Activated naive CD4-positive, alpha-beta T cell treated with anti-CD3 and anti-CD28 coated beads, Interleukin-2, amount 50 U/mL, for 24 hours (primary cell): ENCODE data around the gene NDUFB6.
"Not testable (repeated sequence)": the region's sequence is repeated elsewhere in the genome, so short reads cannot be mapped to it uniquely, and the experiment has no call there.

Experiments used
- H3K27ac Mint-ChIP-seq: one replicate; pipeline ENCODE4 v1.8.0; 2021; ENCODE audit warnings: mild to moderate bottlenecking, mixed read lengths
- H3K27me3 Mint-ChIP-seq: one replicate; pipeline ENCODE4 v1.8.0; 2021; ENCODE audit warnings: mixed read lengths
- H3K36me3 Mint-ChIP-seq: one replicate; pipeline ENCODE4 v1.8.0; 2021; ENCODE audit warnings: mixed read lengths
- H3K4me1 Mint-ChIP-seq: one replicate; pipeline ENCODE4 v1.8.0; 2021; ENCODE audit warnings: mixed read lengths
- H3K4me3 Mint-ChIP-seq: one replicate; pipeline ENCODE4 v1.8.0; 2021; ENCODE audit warnings: mild to moderate bottlenecking, mixed read lengths
- H3K9me3 Mint-ChIP-seq: one replicate; pipeline ENCODE4 v1.8.0; 2021; ENCODE audit warnings: mixed read lengths

NDUFB6 gene

GRCh38 chr9:32572900-32573523 is at the start of gene NDUFB6:
Gene NDUFB6 (minus strand): TSS chr9:32573159. CDS start chr9:32573060, 99 bp downstream.
- Mint-ChIP-seq H3K27ac (peak within 1 kb of the TSS; percentile 96), H3K36me3 (peaks cover 4% of the 10 kb centered on the region), H3K27me3 (no peaks in the 10 kb centered on the region), H3K9me3 (no peaks in the 10 kb centered on the region), H3K4me3 (peak within 1 kb of the TSS; percentile 100), H3K4me1 (peaks cover 36% of the 10 kb centered on the region)

GRCh38 chr9:32618261-32618660 is 45.3 kb upstream of the NDUFB6 start:
- no peak overlapping the region for H3K27ac Mint-ChIP-seq
- peaks cover 22% of the 10 kb centered on the region for H3K27me3 Mint-ChIP-seq
- no peaks in the 10 kb centered on the region for H3K4me1 Mint-ChIP-seq
- H3K4me3 Mint-ChIP-seq: no peak overlapping the region
- no peaks in the 10 kb centered on the region for H3K9me3 Mint-ChIP-seq
- H3K36me3 Mint-ChIP-seq: no peaks in the 10 kb centered on the region

DNA sequence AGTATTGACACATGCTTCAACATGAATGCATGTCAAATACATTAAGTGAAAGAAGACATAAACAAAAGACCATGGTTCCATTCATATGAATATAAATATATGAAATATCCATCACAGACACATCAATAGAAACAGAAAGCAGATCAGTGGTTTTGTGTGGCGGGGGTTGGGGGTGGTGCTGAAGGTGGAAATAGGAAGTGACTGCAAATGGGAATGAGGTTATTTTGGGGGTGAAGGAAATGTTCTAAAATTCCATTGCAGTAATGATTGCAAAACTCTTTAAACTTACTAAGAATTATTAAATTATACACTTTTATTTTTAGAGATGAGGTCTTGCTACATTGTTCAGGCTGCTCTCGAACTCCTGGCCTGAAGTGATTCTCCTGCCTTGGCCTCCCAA is 33.9 kb upstream of the NDUFB6 start:
- H3K27me3 Mint-ChIP-seq: peaks cover 5% of the 10 kb centered on the region
- H3K4me3 Mint-ChIP-seq: no peak overlapping the region
- H3K27ac Mint-ChIP-seq: no peak overlapping the region
- peaks cover 4% of the 10 kb centered on the region for H3K9me3 Mint-ChIP-seq
- H3K36me3 Mint-ChIP-seq: no peaks in the 10 kb centered on the region
- H3K4me1 Mint-ChIP-seq: no peaks in the 10 kb centered on the region

DNA sequence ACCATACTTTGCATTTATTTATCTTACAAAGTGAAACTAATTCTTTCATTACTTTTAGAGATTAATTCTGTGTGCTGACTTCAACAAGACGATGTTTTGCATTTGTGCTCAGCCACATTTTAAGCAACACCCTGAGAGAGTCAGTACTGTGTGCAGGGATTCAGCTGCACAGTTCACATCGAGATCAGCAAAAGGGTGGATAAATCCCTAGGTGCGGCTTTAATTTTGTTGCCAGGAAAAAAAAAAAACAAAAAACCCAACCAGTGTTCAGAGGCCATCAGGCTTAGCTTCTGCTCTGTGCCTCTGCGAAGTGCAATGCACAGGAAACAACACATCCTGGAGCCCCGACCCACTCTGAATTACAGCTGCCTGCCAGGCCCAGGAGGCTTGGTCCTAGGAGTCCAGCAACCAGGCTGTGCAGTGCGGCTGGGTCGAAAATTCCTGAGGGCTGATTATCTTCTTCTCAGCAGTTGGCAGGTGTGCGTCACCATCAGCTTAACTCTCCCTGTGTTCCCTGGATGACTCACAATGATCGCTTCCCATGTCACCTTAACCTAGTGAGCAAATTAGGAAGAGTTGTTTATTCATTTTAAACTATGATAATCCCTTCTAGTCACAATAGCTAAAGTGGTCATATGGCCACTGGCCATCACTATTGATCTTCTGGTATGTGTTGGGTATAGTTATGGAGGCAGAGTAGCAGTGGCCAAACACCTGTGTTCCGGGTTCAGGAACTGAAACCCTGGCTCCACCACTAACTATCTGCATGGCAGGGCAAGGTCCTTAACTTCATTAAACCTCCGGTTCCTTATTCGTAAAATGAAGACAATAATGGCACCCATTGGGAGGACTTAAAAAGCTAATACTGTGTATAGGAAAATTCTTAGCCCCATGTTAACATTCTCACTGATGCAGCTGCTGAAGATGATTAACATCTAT is 31.2 kb upstream of the NDUFB6 start:
- Mint-ChIP-seq H3K36me3 (no peaks in the 10 kb centered on the region), H3K27me3 (peaks cover 7% of the 10 kb centered on the region), H3K27ac (no peak overlapping the region), H3K4me3 (no peak overlapping the region), H3K9me3 (peaks cover 4% of the 10 kb centered on the region), H3K4me1 (no peaks in the 10 kb centered on the region)

DNA sequence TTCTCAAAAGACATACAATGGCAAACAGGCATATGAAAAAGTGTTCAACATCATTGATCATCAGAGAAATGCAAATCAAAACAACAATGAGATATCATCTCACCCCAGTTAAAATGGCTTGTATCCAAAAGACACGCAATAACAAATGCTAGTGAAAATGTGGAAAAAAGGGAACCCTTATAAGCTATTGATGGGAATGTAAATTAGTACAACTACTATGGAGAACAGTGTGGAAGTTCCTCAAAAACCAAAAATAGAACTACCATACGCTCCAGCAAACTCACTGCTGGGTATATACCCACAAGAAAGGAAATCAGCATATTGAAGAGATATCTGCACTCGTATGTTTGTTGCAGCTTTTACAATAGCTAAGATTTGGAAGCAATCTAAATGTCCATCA is 26.1 kb upstream of the NDUFB6 start:
- not testable (repeated sequence) for H3K27ac Mint-ChIP-seq, H3K4me3 Mint-ChIP-seq, H3K4me1 Mint-ChIP-seq, H3K9me3 Mint-ChIP-seq, H3K36me3 Mint-ChIP-seq
- H3K27me3 Mint-ChIP-seq: peaks cover 15% of the 10 kb centered on the region

GRCh38 chr9:32596936-32597335 is 24.0 kb upstream of the NDUFB6 start:
- Mint-ChIP-seq H3K4me3 (no peak overlapping the region), H3K27me3 (peaks cover 15% of the 10 kb centered on the region), H3K36me3 (no peaks in the 10 kb centered on the region), H3K4me1 (no peaks in the 10 kb centered on the region), H3K9me3 (no peaks in the 10 kb centered on the region), H3K27ac (no peak overlapping the region)

DNA sequence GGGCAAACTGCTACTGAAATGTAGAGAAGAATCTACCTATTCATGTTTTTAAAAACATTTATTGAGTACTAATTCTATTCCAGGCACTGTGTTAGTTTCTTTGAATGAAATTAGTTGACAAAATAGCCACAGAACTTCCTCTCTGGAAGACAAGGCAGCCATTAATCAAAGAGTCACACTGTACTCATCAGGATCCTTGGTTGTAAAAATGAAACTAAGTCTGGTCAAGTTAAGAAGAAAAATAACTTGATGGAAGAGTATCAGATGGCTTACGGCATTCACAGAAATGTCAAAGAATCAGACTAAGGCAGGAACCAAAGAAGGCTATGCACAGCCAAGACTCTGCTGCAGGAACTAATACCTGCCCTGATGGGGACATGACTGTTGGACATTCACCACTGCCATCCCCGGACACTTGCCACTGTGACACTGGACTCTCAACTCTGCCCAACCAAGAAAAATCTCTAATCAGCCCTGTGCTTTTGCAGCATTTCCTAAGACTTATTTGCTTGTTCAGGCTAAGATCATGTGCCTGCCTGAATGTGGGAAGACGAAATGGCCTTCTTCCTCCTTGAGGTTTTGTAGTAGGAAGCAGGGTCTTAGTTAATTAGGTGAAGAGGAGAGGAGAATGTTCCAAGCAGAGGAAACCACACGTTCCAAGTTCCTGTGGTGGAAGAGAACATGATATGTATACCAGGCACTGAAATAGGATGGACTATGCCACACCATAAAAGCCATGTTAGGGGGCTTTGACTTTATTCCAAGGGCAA is 23.3 kb upstream of the NDUFB6 start:
- Mint-ChIP-seq H3K4me1 (no peaks in the 10 kb centered on the region), H3K36me3 (no peaks in the 10 kb centered on the region), H3K27ac (no peak overlapping the region), H3K4me3 (no peak overlapping the region), H3K27me3 (peaks cover 15% of the 10 kb centered on the region), H3K9me3 (no peaks in the 10 kb centered on the region)

GRCh38 chr9:32590898-32591297 is 17.9 kb upstream of the NDUFB6 start:
- Mint-ChIP-seq H3K4me3 (no peak overlapping the region), H3K4me1 (no peaks in the 10 kb centered on the region), H3K27me3 (peaks cover 9% of the 10 kb centered on the region), H3K36me3 (peaks cover 2% of the 10 kb centered on the region), H3K27ac (no peak overlapping the region), H3K9me3 (no peaks in the 10 kb centered on the region)

DNA sequence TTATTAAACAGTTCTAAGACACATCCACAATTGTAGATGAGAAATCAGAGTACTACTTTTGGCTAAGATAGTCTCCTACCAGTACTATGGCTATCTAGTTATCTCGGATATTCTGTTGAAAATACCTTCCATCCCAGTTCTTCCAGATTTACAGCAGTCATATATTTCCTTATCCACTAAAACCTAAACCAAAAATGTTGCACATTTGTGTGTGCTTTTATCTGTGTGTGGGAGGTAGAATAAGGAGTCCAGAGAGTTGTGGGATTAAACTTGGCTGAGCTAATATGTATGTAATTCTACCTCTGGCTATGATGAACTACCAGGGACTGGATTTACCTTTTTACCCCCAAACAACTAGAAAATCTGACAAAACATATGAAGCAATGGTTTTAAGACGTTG is 17.5 kb upstream of the NDUFB6 start:
- H3K27me3 Mint-ChIP-seq: peaks cover 9% of the 10 kb centered on the region
- no peak overlapping the region for H3K4me3 Mint-ChIP-seq
- H3K36me3 Mint-ChIP-seq: peaks cover 2% of the 10 kb centered on the region
- H3K4me1 Mint-ChIP-seq: no peaks in the 10 kb centered on the region
- no peaks in the 10 kb centered on the region for H3K9me3 Mint-ChIP-seq
- no peak overlapping the region for H3K27ac Mint-ChIP-seq

- Mint-ChIP-seq H3K27ac (no peak overlapping the region), H3K4me3 (no peak overlapping the region), H3K9me3 (no peaks in the 10 kb centered on the region), H3K4me1 (no peaks in the 10 kb centered on the region), H3K36me3 (peaks cover 2% of the 10 kb centered on the region), H3K27me3 (peaks cover 10% of the 10 kb centered on the region)
Observed at GRCh38 chr9:32589083-32589723, 16.2 kb upstream of the NDUFB6 start.

DNA sequence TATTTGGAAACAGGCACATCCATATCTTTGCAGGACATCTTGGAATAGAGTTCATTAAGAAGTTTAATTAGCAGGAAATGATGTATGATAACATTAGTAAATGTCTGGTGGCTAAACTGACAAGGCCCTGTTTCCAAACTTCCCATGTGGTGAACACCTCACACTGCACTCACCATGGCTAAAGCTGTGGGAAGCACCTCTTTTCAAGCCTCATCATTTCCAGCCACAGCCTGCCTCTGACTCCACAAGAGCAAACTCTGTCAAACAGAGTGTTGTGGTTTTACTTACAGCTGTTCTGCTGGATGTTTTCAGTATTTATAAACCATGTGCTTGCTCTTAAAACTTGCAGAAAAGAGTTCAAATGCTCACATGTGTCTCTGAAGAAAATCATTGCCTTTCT is 14.9 kb upstream of the NDUFB6 start:
- Mint-ChIP-seq H3K27me3 (peaks cover 10% of the 10 kb centered on the region), H3K4me3 (no peak overlapping the region), H3K27ac (no peak overlapping the region), H3K36me3 (peaks cover 2% of the 10 kb centered on the region), H3K9me3 (no peaks in the 10 kb centered on the region), H3K4me1 (no peaks in the 10 kb centered on the region)

GRCh38 chr9:32584784-32585183 is 11.8 kb upstream of the NDUFB6 start:
- peaks cover 12% of the 10 kb centered on the region for H3K27me3 Mint-ChIP-seq
- H3K36me3 Mint-ChIP-seq: no peaks in the 10 kb centered on the region
- H3K9me3 Mint-ChIP-seq: no peaks in the 10 kb centered on the region
- no peak overlapping the region for H3K27ac Mint-ChIP-seq
- H3K4me1 Mint-ChIP-seq: no peaks in the 10 kb centered on the region
- no peak overlapping the region for H3K4me3 Mint-ChIP-seq

DNA sequence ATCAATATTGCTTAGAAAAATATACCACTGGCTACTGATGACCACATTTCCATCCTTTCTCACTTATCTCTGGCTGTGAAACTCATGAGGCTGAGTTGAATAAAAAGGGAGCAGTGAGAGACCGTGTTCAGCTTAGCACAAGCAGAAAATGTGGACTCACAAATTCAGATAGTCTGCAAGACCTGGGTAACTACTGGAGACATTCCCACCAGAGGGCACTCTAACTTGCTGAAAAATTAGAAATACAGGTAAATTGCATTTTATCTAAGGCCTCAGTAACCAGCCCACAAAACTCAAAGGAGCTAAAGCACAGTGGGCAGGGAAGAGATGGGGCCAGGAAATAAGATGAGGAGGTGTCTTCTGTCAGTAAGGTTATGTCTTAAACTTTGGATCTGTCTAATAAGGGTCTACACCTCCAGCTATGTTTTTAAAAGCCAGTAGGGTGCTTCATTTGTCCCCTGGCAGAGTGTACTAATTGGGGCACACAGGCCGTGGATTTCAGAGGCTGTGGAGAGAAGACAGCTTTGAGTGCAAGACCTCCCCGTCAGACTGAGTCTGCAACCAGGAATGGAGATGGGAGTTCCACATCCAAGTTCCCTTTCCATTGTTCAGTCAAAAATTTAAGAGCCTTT is 8.7 kb upstream of the NDUFB6 start:
- Mint-ChIP-seq H3K9me3 (no peaks in the 10 kb centered on the region), H3K4me3 (no peak overlapping the region), H3K27me3 (peaks cover 11% of the 10 kb centered on the region), H3K27ac (no peak overlapping the region), H3K36me3 (no peaks in the 10 kb centered on the region), H3K4me1 (no peaks in the 10 kb centered on the region)

GRCh38 chr9:32580631-32581300 is 7.8 kb upstream of the NDUFB6 start:
- Mint-ChIP-seq H3K4me3 (no peak overlapping the region), H3K27me3 (peaks cover 9% of the 10 kb centered on the region), H3K4me1 (no peaks in the 10 kb centered on the region), H3K36me3 (no peaks in the 10 kb centered on the region), H3K27ac (no peak overlapping the region), H3K9me3 (no peaks in the 10 kb centered on the region)
